Cardiac septum (tissue), 1 donor: ENCODE measurements around the gene XXYLT1. TPM values are rescaled to one million over a fixed set of nuclear protein-coding genes. Genes with fewer than 3 reads are reported as not detected.
"Not testable (repeated sequence)": the region's sequence is repeated elsewhere in the genome, so short reads cannot be mapped to it uniquely, and the experiment has no call there.

Source experiments
- DNase-seq: peaks from one replicate; pipeline ENCODE4 v3.0.0-alpha.2; 2020; ENCODE audit warnings: low spot score
- intact Hi-C: fragments of 100-400 bp; cut with DNase I; formaldehyde crosslinking; loops from one replicate; pipeline ENCODE4 v1.14.0; 2022
- total RNA-seq: library from RNA; stranded (reverse); fragmentation: NEBNext Ultra II Directional; extraction: Animal tissue kit (Norgen Biotek cat#: 25700); gene quantifications from one replicate; pipeline ENCODE4 v1.2.1, GENCODE V29; 2021
- donor health status: DM: no; HTN: no; CAD: no.

XXYLT1 gene
- total RNA-seq, 1 donor from 2014 or later, result 5.9 TPM

DNA sequence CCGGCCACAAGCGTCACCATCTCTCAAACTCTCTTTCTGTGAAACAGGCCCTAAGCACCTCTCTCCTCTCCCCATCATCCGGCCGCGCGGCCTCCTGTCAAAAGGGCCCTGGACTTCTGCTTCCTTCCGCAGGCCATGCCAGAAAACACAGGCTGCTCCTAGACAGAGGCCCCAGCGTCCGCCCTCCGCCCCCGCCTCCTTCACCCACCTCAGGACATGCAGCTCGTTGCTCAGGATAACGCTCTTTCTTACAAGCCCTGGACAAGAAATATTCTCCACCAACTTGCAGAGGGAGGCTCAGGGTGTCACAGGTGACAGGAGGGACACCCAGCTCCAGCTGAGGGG lies 212.0 kb downstream of the XXYLT1 start:
- intact Hi-C loops, result no loop called here
- no peak for DNase-seq

DNA sequence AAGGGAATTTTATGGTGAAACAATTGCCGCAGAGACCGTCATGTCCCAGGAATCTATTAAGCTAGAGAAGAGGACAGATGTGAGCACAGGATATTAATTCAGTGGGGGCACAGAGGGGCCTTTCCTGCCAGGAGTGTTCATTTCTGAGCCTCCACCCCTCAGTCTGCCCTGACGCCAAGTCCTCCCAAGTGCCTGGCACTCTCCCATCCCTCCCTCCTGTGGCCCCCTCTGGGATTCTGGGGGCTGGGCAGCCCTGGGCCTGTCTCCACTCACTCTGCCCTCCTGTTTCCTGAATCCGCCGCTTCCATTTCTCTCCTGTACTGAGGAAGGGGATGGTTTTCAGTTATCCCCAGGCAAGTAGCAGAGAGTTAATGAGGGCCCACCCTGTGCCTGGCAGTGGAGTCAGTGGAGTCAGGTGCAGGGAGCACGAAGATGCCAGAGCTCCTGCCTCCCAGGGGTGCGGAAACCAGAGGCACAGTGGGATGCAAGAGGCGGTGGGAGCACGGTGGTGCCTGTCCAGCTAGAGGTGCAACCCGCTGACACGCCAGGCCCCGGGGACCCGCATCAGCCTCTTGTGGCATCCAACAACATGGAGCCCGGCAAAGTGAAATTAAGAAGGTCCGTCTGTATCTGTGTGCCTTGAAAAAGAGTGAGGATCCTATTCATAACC lies 212.5 kb downstream of the XXYLT1 start:
- no peak for DNase-seq
- intact Hi-C loops, result no loop called here

DNA sequence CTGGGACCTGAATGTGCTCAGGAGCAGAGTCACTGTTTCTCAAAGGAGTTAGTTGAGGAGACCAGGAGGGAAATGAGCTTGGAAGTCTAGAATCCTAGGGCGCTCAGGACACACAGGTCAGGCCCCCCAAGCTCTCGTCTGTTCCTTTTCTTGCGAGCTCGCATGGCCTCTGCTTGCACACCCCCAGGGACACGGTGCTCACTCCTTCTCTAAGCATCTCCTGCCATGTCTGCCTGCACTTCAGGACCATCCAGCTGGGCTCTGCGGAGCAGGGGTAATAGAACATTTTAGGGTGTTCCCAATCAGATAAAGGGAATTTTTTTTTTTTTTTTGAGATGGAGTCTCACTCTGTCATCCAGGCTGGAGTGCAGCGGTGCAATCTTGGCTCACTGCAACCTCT lies 213.2 kb downstream of the XXYLT1 start:
- no peak for DNase-seq
- intact Hi-C loops, result no loop called here

DNA sequence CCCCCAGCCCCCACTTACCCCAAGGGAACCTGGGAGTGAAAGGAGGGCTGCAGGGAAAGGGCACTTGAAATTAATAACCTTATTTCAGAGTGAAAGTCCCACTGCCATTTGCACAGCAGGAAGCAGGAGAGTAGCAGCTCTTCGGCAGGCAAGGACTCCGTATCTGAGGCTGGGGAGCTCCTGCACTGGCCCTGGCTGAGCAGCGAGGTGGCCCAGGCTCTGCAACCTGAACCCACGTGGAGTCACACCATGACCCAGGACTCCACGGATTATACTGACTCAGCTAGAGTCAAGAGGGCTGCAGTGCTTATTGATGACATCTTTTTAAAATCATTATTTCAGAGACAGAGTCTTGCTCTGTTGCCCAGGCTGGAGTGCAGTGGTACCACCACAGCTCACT lies 214.5 kb downstream of the XXYLT1 start:
- intact Hi-C loops, result no loop called here
- no peak for DNase-seq

DNA sequence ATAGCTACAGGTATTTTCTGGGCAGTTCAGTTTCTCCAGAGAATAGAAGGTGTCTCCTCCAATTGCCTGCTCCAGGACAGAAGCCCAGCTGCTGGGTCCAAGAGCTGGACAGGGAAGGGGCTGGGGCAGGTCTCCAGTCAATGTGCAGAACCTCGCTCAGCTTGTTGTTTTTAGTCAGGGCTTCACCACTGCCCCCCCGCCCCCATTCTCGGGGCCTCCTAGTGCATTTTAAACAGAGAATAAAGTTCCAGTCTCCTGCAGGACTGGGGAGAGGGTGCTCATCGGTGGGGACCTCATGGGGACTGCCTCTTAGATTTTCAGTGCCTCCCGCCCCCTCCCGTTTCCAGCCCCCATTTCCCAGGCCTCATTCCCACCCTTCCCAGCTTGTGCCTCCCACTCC lies 216.6 kb downstream of the XXYLT1 start:
- DNase-seq, result no peak
- intact Hi-C loops, result no loop called here

DNA sequence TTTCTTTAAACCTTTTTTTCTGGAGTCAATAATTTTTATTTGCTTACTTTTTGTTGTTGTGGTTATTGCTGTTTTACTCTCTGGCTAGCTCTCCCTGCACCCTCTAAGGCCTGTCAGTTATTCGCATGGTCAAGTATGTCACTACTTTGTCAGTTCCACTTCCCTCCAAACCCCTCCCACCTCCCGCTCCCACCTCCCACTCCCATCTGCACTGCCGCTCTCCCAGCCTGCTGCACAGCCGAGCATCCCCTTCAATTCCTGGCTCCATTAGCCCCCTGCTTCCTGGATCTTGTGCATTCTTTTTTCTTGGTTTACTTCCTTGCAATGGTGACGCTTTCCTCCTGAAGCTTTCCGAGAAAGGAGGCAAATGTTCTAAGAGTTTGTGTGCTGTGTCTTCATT lies 218.0 kb downstream of the XXYLT1 start:
- no peak for DNase-seq
- intact Hi-C loops, result no loop called here

DNA sequence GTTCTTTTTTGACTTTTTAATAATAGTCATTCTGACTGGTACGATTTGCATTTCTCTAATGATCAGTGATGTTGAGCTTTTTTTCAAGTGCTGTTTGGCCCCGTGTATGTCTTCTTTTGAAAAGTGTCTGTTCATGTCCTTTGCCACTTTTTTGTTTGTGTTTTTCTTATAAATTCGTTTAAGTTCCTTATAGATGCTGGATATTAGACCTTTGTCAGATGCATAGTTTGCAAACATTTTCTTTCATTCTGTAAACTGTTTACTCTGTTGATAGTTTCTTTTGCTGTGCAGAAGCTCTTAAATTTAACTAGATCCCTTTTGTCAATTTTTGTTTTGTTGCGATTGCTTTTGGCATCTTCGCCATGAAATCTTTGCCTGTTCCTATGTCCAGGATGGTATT lies 220.7 kb downstream of the XXYLT1 start:
- DNase-seq, intact Hi-C loops: not testable (repeated sequence)

DNA sequence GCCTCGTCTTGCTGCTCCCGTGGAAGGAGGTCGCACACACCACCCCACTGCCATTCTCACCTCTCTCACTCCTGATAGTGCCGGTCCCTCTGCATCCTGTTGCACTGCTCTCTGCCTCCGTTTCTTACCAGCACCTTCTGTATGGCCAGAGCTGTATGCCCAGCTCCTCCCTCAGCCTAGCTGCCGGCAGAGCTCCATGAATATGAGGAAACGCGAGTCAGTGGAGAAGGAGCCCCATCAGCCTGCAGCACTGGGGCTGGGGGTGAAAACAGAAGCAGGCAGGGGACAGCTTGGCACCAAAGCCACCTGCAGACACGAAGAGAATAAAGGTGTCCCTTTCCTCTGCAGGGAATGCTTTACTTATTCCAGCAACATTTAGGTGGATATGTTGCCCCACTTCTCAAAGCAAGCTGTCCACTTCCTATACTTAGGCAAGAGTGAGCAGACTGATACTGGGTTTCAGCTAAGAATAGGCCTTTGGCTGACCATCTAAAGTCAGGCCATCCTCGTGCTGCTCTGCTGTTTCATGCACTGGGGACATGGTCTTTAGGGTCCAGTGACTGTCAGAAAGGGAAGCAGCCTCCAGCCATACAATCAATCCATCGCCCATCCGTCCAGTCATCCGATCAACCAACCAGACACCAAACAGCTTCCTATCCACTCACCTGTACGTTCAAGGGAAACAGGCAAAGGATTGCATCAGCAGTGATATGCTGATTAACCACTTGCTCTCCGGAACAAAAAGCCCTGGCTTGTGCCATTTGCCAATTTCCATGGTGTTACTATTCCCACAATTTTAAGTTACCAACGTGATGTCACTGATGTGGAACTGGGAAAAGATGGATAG lies 222.7 kb downstream of the XXYLT1 start:
- intact Hi-C loops, result no loop called here
- DNase-seq, result no peak

DNA sequence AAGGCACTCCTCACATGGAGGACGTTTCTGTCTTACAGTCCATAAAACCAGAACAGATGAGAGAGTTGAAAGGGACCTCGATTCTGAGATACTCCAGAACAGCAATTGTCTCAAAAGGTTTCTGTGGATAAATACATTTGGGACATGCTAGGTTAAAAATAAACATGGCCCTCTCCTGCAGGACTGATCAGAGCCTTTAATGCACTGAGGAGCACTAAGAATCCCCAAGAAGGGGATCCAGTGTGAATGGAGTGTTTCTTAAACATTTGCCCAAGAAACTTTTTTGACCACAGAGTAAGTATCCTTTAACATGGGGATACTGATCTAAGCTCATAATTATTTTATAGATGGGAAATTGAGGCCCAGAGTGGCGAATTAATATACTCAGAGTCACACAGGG lies 223.4 kb downstream of the XXYLT1 start:
- intact Hi-C loops, result no loop called here

DNA sequence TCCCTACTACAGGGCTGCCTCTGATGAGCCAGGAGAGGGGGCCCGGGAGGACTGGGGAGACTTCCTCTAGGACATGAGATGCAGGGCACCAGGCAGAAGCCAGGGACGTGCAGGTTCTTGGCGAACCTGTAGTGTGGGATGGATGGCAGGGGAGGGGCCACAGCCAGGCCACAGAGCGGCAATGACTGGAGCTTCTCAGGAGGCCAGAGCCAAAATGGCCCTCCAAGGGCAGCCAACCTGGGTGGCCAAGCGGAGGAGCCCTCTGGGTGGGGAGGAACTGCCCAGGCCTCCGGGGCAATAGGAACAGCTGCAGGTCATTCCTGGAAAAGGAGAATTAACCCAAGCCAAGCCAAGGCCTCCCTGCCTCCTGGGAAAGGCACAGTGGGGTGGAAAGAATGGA lies 224.5 kb downstream of the XXYLT1 start:
- peak; percentile 65 for DNase-seq
- intact Hi-C loops, result no loop called here

More for the DNA sequence above, 223.4 kb downstream of the XXYLT1 start:
- no peak for DNase-seq

DNA sequence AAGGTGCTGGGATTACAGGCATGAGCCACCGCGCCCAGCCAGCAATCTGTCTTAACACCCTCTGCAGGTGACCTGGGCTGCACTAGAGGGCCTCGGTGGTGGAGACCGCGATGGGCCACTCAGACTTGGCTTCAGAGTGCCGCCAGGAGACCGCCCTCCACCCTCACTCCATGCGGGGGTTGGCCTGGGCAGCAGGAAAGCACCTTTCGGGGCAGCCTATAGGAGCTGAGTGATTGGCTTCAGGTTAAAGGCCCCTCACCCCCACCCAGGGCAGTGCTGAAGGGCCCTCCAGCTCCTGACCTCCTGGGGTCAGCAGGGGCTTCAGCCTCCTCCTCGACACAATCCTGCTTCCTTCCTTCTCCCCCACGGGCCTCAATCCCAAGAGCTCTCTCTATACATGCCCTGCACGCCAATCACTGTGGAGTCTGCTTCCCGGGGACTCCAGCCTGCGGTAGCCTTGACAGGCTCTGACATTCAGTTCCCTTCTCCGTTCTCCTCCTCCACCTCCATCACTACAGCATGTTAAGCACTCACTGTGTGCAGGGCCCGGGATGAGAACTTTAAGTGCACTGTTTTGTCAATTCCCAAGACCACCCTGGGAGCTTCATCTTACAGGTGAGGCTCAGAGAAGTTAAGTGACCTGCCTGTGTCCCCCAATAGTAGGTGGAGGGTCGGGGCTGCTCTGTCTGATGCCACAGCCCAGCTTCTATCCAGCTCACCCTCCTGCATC lies 225.3 kb downstream of the XXYLT1 start:
- intact Hi-C loops, result no loop called here
- DNase-seq, result peak; percentile 60

DNA sequence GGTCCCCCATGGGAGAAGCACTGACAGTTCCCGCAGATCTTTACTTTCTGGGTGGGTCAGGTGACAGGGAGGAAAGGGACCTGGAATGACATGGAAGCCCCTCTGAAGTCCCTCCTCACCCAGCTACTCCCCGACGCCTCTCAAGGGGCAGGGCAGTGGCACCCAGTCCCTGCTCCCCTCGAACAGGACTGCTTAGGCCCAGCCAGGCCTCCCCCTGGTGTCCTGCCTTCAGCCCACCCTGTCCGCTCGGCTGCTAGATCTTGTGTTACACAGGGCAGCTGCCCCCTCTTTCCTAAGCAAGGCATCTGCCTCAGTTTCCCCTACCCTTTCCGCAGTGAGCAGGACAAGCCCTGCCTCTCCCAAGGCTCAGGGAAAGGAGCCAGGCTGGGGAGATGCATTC lies 226.5 kb downstream of the XXYLT1 start:
- intact Hi-C loops, result no loop called here
- peak; percentile 54 for DNase-seq

DNA sequence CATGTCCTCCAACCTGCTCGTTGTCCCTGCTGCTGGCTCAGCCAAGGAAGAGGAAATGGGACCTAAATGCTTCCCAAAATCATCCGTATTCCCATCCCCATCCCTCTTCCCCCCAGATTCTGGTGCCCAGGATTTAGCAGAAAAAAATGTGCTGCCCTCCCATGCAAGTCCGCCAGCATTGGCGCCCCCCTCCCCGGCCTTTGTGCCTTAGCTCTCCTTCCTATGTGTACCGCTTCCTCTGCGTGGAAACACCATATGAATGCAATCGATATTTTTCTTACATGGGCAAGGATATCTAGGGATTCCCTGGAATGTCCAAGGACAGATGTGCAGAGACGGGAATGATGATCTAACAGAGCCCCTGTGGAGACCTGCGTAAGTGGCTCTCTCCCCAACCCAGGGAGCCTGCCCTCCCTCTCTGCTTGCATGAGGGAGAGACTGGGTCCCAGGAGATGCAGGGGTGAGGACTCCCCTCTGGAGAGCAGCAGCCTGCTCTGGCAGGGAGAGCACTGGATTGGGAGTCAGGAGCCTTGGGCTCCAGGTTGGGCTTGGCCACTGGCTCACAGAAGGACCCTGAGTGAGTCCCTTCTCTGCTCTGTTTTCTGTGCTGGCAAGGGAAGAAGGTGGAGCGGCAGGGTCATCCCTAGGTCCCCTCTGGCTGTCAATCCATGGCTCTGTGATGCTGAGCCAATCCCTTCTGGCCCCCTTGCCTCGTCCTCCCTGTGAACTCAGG lies 227.2 kb downstream of the XXYLT1 start:
- intact Hi-C loops, result no loop called here
- DNase-seq, result peak; percentile 66

DNA sequence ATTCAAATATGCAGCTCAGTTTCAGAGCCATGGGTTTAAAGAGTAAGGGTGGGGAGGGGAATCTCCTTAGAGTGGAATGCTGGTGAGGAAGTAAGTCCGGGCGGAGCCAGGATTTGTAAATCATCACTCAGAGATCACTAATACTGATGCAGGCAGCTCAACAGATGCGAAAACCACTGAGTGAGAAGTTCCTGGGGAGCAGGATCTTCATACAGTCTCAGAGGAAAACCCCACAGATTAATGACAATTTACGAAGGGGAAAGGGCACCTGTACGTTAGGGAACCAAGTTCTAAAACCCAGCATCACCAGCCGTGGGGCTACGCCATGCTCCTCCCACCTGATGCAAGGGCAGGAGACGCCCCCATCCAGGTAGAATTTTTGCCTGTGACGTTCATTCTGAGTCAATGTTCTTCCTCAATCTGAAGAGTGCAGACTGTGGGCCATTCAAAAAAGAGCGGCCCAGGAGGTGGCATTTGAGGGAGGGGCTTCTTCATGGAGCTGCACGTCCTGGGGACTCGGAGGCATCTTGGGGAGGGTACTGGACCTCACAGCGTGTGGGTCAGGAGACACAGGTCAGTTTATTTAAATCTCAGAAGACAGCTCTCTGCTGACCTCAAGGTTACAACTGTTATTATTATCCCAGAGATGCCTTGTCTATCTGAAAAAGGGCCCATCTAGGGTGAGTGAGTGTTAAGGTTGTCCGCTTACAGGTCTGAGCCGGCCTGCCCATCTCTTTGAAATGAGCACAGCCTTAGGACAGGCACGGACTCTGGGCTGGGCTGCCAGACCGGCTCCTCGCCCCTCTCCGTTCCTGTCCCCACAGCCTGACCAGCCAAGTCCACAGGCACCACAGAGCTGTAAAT lies 228.0 kb downstream of the XXYLT1 start:
- intact Hi-C loops, result no loop called here
- DNase-seq, result peak; percentile 59

DNA sequence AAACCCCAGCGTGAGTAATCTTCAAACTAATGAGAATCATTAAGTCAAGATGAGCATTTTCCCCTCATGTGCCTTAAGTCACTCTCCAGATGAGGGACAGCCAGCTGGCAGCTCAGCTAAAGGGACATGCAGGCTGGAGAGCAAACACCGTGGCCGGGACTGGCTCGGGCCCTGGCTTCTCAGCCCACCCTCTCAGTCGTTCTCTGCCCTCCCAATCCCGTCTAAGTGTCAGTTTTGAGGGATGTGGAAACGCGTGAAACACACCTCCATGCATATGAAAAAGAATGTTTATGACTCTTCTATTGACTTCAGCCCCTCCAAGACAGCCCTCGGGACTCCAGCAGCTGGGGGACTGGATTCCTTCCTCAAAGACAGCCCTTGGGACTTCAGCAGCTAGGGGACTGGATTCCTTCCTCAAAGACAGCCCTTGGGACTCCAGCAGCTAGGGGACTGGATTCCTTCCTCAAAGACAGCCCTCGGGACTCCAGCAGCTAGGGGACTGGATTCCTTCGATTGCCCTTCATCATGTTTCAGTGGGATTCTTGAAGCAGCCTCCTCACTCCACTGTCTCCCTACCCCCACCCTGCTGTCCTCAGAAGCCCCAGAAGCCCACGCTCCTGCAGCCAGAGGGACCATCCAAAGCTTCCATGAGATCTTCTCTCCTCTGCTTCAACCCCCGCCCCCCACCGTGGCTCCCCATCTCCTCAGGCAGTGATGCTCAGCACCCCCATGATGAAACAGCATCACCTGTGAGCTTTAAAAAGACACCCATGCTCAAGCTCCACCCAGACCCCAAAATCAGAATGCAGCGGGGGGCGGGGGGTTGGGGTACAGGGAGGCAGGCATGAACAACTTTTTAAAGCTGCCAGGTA lies 228.9 kb downstream of the XXYLT1 start:
- DNase-seq, result peak; percentile 60
- intact Hi-C loops, result no loop called here

DNA sequence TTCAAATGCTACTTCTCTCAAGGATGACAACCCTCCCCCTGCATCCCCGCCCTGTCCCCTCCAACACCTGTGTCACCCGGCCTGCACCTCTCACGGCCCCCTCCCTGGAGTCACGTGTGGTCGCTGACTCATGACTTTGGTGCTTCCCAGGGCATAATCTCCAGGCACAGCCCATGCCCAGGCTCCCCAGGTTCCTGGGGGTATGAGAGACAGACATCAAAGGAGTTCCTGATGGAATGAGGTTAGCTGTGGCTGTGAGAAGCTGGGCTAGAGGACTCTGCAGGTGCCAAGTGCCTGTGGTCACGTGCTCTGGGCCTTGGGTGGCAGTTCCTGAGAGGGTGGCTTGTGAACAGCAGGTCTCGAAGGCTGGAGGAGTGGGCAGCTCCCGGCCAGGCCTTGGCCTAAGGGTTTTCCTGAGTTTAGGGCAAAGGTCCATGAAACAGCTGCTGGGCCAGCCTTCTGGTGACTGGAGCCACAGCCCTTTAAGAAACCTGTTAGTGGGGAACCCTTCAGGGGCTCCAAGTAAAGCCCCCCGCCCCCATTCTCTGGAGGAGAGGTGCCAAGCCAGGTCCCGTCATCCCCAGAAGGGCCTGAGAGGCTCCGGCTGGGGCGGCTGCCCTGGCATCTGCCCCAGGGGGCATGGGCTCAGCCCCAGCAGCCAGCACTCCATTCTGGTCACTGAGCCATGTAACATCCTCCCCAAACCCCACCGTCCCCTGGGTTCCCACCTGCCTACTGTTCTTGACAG lies 230.0 kb downstream of the XXYLT1 start:
- peak; percentile 68 for DNase-seq
- intact Hi-C loops, result no loop called here

DNA sequence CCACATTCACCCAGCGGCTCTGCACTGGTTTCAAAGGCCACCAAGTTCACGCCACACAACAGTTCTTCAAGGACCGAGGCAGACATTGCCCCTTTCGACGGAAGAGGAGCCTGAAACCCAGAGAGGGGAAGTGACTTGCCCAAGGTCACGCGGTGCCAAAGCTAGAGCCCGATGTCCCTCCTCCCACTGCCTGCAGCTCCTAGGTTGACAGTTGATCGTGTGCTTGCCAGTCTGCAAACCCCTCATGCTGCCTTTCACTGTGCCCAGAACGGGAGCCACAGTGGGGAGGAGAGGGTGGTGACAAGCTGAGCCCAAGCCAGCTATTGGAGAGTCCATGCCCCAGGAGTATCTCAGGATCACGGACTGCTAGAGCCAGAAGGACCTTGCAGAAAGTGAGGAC lies 230.9 kb downstream of the XXYLT1 start:
- DNase-seq, result peak; percentile 83
- intact Hi-C loops, result no loop called here
